ENCODE results near the gene PITPNB.
A peak's percentile ranks its signal among the peaks of the same experiment; 100 is the strongest.

The PITPNB gene

GRCh38 chr22:27919222-27919941, at the start of gene PITPNB:
TSS of gene PITPNB (minus strand) at chr22:27919256. CDS start at chr22:27919191, 65 bp downstream.
- no peaks in the 10 kb centered on the region for H3K27me3 ChIP-seq (ENCODE audit: low read depth, low read length)
- H3K4me1 ChIP-seq (ENCODE audit: control insufficient read depth in 1 of 2, insufficient read depth in 2 of 2, low read length in 2 of 2): peaks cover 19 to 41% of the 10 kb centered on the region in 2 donors
- peaks cover 0 to 7% of the 10 kb centered on the region in 2 donors for H3K36me3 ChIP-seq (ENCODE audit: control insufficient read depth in 1 of 2, insufficient read depth in 2 of 2, low read length in 2 of 2)
- no peaks in the 10 kb centered on the region for H3K9me3 ChIP-seq (ENCODE audit: control insufficient read depth in 1 of 2, low read length in 2 of 2)
- H3K27ac ChIP-seq (ENCODE audit: low read length): peak within 1 kb of the TSS; percentile 97
- H3K4me3 ChIP-seq (ENCODE audit: low read depth in 1 of 2, low read length in 2 of 2): peak within 1 kb of the TSS; percentile 77 to 80

GRCh38 chr22:27966168-27967064, 47.4 kb upstream of the PITPNB start:
- no peak overlapping the region for H3K27ac ChIP-seq (ENCODE audit: low read length)
- H3K27me3 ChIP-seq (ENCODE audit: low read depth, low read length): no peaks in the 10 kb centered on the region
- peaks cover 0 to 4% of the 10 kb centered on the region in 2 donors for H3K36me3 ChIP-seq (ENCODE audit: control insufficient read depth in 1 of 2, insufficient read depth in 2 of 2, low read length in 2 of 2)
- H3K9me3 ChIP-seq (ENCODE audit: control insufficient read depth in 1 of 2, low read length in 2 of 2): peaks cover 0 to 10% of the 10 kb centered on the region in 2 donors
- H3K4me1 ChIP-seq (ENCODE audit: control insufficient read depth in 1 of 2, insufficient read depth in 2 of 2, low read length in 2 of 2): peaks cover 0 to 8% of the 10 kb centered on the region in 2 donors
- H3K4me3 ChIP-seq (ENCODE audit: low read depth in 1 of 2, low read length in 2 of 2): no peak overlapping the region

GRCh38 chr22:27962268-27963044, 43.4 kb upstream of the PITPNB start:
- Histone ChIP-seq H3K4me3 (ENCODE audit: low read depth in 1 of 2, low read length in 2 of 2) (no peak overlapping the region), H3K4me1 (ENCODE audit: control insufficient read depth in 1 of 2, insufficient read depth in 2 of 2, low read length in 2 of 2) (peaks cover 0 to 8% of the 10 kb centered on the region in 2 donors), H3K27ac (ENCODE audit: low read length) (no peak overlapping the region), H3K9me3 (ENCODE audit: control insufficient read depth in 1 of 2, low read length in 2 of 2) (no peaks in the 10 kb centered on the region), H3K27me3 (ENCODE audit: low read depth, low read length) (no peaks in the 10 kb centered on the region), H3K36me3 (ENCODE audit: control insufficient read depth in 1 of 2, insufficient read depth in 2 of 2, low read length in 2 of 2) (no peaks in the 10 kb centered on the region)

GRCh38 chr22:27961680-27962079, 42.6 kb upstream of the PITPNB start:
- Histone ChIP-seq H3K27ac (ENCODE audit: low read length) (no peak overlapping the region), H3K9me3 (ENCODE audit: control insufficient read depth in 1 of 2, low read length in 2 of 2) (no peaks in the 10 kb centered on the region), H3K4me3 (ENCODE audit: low read depth in 1 of 2, low read length in 2 of 2) (no peak overlapping the region), H3K36me3 (ENCODE audit: control insufficient read depth in 1 of 2, insufficient read depth in 2 of 2, low read length in 2 of 2) (no peaks in the 10 kb centered on the region), H3K4me1 (ENCODE audit: control insufficient read depth in 1 of 2, insufficient read depth in 2 of 2, low read length in 2 of 2) (peaks cover 0 to 8% of the 10 kb centered on the region in 2 donors), H3K27me3 (ENCODE audit: low read depth, low read length) (no peaks in the 10 kb centered on the region)

- Histone ChIP-seq H3K9me3 (ENCODE audit: control insufficient read depth in 1 of 2, low read length in 2 of 2) (no peaks in the 10 kb centered on the region), H3K27me3 (ENCODE audit: low read depth, low read length) (no peaks in the 10 kb centered on the region), H3K4me3 (ENCODE audit: low read depth in 1 of 2, low read length in 2 of 2) (no peak overlapping the region), H3K4me1 (ENCODE audit: control insufficient read depth in 1 of 2, insufficient read depth in 2 of 2, low read length in 2 of 2) (peaks cover 0 to 8% of the 10 kb centered on the region in 2 donors), H3K27ac (ENCODE audit: low read length) (no peak overlapping the region), H3K36me3 (ENCODE audit: control insufficient read depth in 1 of 2, insufficient read depth in 2 of 2, low read length in 2 of 2) (no peaks in the 10 kb centered on the region)
These were observed 42.1 kb upstream of the PITPNB start for GRCh38 chr22:27961182-27961581.

GRCh38 chr22:27959335-27960090, 40.5 kb upstream of the PITPNB start:
- Histone ChIP-seq H3K4me1 (ENCODE audit: control insufficient read depth in 1 of 2, insufficient read depth in 2 of 2, low read length in 2 of 2) (peaks cover 0 to 8% of the 10 kb centered on the region in 2 donors), H3K27me3 (ENCODE audit: low read depth, low read length) (no peaks in the 10 kb centered on the region), H3K36me3 (ENCODE audit: control insufficient read depth in 1 of 2, insufficient read depth in 2 of 2, low read length in 2 of 2) (no peaks in the 10 kb centered on the region), H3K27ac (ENCODE audit: low read length) (no peak overlapping the region), H3K9me3 (ENCODE audit: control insufficient read depth in 1 of 2, low read length in 2 of 2) (no peaks in the 10 kb centered on the region), H3K4me3 (ENCODE audit: low read depth in 1 of 2, low read length in 2 of 2) (no peak overlapping the region)

- Histone ChIP-seq H3K27ac (ENCODE audit: low read length) (no peak overlapping the region), H3K4me3 (ENCODE audit: low read depth in 1 of 2, low read length in 2 of 2) (no peak overlapping the region), H3K36me3 (ENCODE audit: control insufficient read depth in 1 of 2, insufficient read depth in 2 of 2, low read length in 2 of 2) (peaks cover 0 to 3% of the 10 kb centered on the region in 2 donors), H3K9me3 (ENCODE audit: control insufficient read depth in 1 of 2, low read length in 2 of 2) (no peaks in the 10 kb centered on the region), H3K27me3 (ENCODE audit: low read depth, low read length) (no peaks in the 10 kb centered on the region), H3K4me1 (ENCODE audit: control insufficient read depth in 1 of 2, insufficient read depth in 2 of 2, low read length in 2 of 2) (no peaks in the 10 kb centered on the region)
These were observed 33.7 kb upstream of the PITPNB start for GRCh38 chr22:27952779-27953178.

- Histone ChIP-seq H3K4me1 (ENCODE audit: control insufficient read depth in 1 of 2, insufficient read depth in 2 of 2, low read length in 2 of 2) (no peaks in the 10 kb centered on the region), H3K27me3 (ENCODE audit: low read depth, low read length) (no peaks in the 10 kb centered on the region), H3K9me3 (ENCODE audit: control insufficient read depth in 1 of 2, low read length in 2 of 2) (no peaks in the 10 kb centered on the region), H3K27ac (ENCODE audit: low read length) (no peak overlapping the region), H3K36me3 (ENCODE audit: control insufficient read depth in 1 of 2, insufficient read depth in 2 of 2, low read length in 2 of 2) (peaks cover 0 to 4% of the 10 kb centered on the region in 2 donors), H3K4me3 (ENCODE audit: low read depth in 1 of 2, low read length in 2 of 2) (no peak overlapping the region)
These were observed 33.0 kb upstream of the PITPNB start for GRCh38 chr22:27952091-27952490.

- no peaks in the 10 kb centered on the region for H3K9me3 ChIP-seq (ENCODE audit: control insufficient read depth in 1 of 2, low read length in 2 of 2)
- H3K4me3 ChIP-seq (ENCODE audit: low read depth in 1 of 2, low read length in 2 of 2): no peak overlapping the region
- no peaks in the 10 kb centered on the region for H3K4me1 ChIP-seq (ENCODE audit: control insufficient read depth in 1 of 2, insufficient read depth in 2 of 2, low read length in 2 of 2)
- no peak overlapping the region for H3K27ac ChIP-seq (ENCODE audit: low read length)
- no peaks in the 10 kb centered on the region for H3K27me3 ChIP-seq (ENCODE audit: low read depth, low read length)
- peaks cover 0 to 4% of the 10 kb centered on the region in 2 donors for H3K36me3 ChIP-seq (ENCODE audit: control insufficient read depth in 1 of 2, insufficient read depth in 2 of 2, low read length in 2 of 2)
These were observed 30.4 kb upstream of the PITPNB start for GRCh38 chr22:27949421-27949820.

- H3K4me1 ChIP-seq (ENCODE audit: control insufficient read depth in 1 of 2, insufficient read depth in 2 of 2, low read length in 2 of 2): no peaks in the 10 kb centered on the region
- no peaks in the 10 kb centered on the region for H3K27me3 ChIP-seq (ENCODE audit: low read depth, low read length)
- H3K9me3 ChIP-seq (ENCODE audit: control insufficient read depth in 1 of 2, low read length in 2 of 2): no peaks in the 10 kb centered on the region
- H3K27ac ChIP-seq (ENCODE audit: low read length): no peak overlapping the region
- peaks cover 0 to 4% of the 10 kb centered on the region in 2 donors for H3K36me3 ChIP-seq (ENCODE audit: control insufficient read depth in 1 of 2, insufficient read depth in 2 of 2, low read length in 2 of 2)
- no peak overlapping the region for H3K4me3 ChIP-seq (ENCODE audit: low read depth in 1 of 2, low read length in 2 of 2)
These were observed 29.5 kb upstream of the PITPNB start for GRCh38 chr22:27948569-27948968.
